ENCODE measurements around the gene RPTOR.

GRCh38 chr17:80676096-80676466 lies 131.4 kb downstream of the RPTOR start:
- TF ChIP-seq GATA1 (IDR thresholded peaks at IDR 0.05; ENCODE audit: low read depth, low read length) = no peak
- TF ChIP-seq POLR2A (IDR thresholded peaks at IDR 0.05; ENCODE audit: low read length) = no peak

Measured in erythroblast (primary cell).